NB4 (cell line): ENCODE results near the gene CORO2A.

Experiments
- DNase-seq: peaks from one replicate; pipeline ENCODE4 v3.0.0; 2010; ENCODE audit warnings: low read depth
- H3K4me3 ChIP-seq: one replicate; pipeline ENCODE4 v1.5.1; 2011; ENCODE audit warnings: mild to moderate bottlenecking, low read depth, low read length, moderate library complexity
- MAX ChIP-seq: IDR thresholded peaks from 2 replicates; pipeline ENCODE4 v1.6.1; 2011; ENCODE audit warnings: low read depth, low read length
- MYC ChIP-seq: IDR thresholded peaks from 2 replicates; pipeline ENCODE4 v1.6.1; 2011; ENCODE audit warnings: low read depth, low read length
- POLR2A ChIP-seq: IDR thresholded peaks from 2 replicates; pipeline ENCODE4 v1.6.1; 2011; ENCODE audit warnings: mild to moderate bottlenecking; ENCODE audit not compliant: insufficient read length; ENCODE audit errors: extremely low read depth
- TF ChIP-seq, protein P1 (sequence below): IDR thresholded peaks from one replicate; pipeline ENCODE4 v1.5.1; 2012; ENCODE audit warnings: low read depth, low read length

Gene CORO2A

DNA sequence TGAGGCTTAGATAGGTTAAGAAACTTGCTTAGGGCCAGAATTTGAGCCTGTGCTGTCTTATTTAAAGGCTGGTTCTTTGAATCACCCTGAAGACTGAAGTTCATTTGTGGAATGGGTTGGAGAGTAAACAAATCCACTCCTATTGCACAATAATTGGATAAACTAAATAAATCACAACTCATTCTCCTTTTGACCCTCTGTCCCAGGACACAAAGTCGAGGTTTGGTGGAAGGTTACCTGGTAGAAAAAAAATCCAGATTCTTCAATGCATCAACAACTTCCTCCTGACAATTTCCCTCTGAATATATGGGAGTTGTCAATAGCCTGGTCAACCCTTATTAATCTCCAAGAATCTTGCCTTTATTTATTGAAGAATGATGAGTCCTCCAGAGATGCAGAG lies 34.1 kb upstream of the CORO2A start:
- TF ChIP-seq, protein P1, sequence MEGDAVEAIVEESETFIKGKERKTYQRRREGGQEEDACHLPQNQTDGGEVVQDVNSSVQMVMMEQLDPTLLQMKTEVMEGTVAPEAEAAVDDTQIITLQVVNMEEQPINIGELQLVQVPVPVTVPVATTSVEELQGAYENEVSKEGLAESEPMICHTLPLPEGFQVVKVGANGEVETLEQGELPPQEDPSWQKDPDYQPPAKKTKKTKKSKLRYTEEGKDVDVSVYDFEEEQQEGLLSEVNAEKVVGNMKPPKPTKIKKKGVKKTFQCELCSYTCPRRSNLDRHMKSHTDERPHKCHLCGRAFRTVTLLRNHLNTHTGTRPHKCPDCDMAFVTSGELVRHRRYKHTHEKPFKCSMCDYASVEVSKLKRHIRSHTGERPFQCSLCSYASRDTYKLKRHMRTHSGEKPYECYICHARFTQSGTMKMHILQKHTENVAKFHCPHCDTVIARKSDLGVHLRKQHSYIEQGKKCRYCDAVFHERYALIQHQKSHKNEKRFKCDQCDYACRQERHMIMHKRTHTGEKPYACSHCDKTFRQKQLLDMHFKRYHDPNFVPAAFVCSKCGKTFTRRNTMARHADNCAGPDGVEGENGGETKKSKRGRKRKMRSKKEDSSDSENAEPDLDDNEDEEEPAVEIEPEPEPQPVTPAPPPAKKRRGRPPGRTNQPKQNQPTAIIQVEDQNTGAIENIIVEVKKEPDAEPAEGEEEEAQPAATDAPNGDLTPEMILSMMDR: no peak
- no peak for TF ChIP-seq MYC
- no peak for TF ChIP-seq MAX
- TF ChIP-seq POLR2A: no peak
- no peak overlapping the region for H3K4me3 ChIP-seq
- no peak for DNase-seq

GRCh38 chr9:98225015-98225442 lies 32.6 kb upstream of the CORO2A start:
- no peak for TF ChIP-seq MAX
- TF ChIP-seq, protein P1: no peak
- no peak for TF ChIP-seq MYC
- TF ChIP-seq POLR2A: no peak
- no peak for DNase-seq

DNA sequence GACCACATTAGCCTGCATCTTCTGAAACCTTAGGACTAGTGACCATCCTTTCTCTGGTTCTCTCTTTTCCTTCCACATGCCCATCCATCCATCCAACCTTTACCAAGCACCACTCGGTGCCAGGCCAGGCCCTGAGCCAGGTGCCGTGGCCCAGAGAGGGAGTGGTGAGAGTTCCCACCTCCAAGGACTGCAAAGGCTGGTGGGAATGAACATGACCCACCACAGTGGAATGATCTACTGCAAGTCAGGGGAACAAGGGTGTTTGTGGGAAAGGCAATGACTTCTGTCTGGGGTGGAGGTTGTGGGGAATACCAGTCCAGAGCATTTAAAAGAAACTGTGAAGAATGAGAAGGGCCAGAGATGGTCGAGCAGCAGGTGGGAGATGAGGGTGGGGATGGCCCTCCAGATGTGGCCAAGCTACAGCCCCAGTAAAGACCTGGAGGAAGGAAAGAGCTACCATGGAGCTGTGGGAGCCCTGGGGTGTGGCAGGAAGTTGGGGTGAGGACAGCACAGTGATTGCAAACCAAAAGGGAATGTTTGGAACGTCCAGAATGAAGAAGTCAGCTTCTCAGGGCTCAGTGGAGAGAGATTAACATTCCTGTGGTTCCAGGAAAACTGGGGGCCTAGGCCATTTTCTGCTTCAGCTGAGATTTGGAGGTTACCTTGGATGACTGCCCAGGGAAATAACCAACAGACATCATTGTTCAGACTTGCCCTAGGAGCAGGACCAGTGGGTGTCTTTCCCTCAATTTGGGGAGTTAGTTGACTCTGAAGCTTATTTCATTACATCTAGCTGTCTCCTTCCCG lies 30.7 kb upstream of the CORO2A start:
- TF ChIP-seq, protein P1: no peak
- no peak for TF ChIP-seq MAX
- no peak for TF ChIP-seq POLR2A
- no peak for TF ChIP-seq MYC
- DNase-seq: no peak
- no peak overlapping the region for H3K4me3 ChIP-seq

More at GRCh38 chr9:98225015-98225442, 32.6 kb upstream of the CORO2A start:
- H3K4me3 ChIP-seq: no peak overlapping the region

DNA sequence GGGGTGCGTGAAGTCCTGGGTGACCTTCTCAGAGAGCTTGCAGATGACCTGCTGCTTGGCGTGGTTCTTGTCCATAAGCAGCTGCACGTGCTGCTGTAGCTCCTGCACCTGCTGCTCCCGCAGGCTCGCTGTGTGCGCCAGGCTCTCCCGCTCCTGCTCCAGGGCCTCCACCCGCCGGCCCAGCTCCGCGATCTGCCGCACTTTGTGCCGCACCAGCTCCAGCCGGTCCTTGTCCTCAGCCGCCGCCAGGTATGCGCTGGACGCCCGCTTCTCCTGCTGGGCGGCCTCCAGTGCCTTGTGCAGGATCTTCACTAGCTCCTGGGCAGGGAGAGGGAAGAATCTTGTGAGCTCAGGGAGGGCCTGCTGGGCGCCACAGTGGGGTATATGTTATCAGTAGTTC lies 28.5 kb upstream of the CORO2A start:
- H3K4me3 ChIP-seq: no peak overlapping the region
- no peak for TF ChIP-seq MYC
- TF ChIP-seq, protein P1: no peak
- no peak for DNase-seq

GRCh38 chr9:98219794-98220370 lies 27.4 kb upstream of the CORO2A start:
- TF ChIP-seq MAX (no peak), MYC (no peak), POLR2A (no peak)
- TF ChIP-seq, protein P1: no peak
- no peak overlapping the region for H3K4me3 ChIP-seq
- DNase-seq: no peak
